ENCODE data around the gene STAP1. TPM values are rescaled to one million over a fixed set of nuclear protein-coding genes. Genes with fewer than 3 reads are reported as not detected.

STAP1 gene
- polyA plus RNA-seq, 1 of the 3 experiments (the other 2 are of a cell fraction) = not detected

DNA sequence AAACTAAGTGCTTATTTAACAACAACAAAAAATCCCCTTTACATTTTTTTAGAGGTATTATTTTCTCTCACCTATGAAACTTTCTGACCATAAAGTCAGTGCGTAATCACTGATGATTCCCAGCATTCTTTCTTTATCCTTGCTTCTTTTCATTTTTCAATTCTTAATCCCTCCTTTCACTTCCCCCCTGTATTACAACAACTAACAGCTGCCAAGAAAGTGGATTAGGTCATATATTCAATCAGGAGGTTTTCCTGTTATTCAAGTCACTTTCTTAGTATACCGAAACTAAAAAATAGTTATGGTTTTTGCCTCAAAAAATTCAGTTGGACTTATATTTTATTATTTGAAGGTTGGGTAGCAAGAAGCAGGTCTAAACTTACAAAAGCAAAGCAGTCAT is 2.1 kb upstream of the STAP1 start:
- Histone ChIP-seq H3K27me3 (ENCODE audit: insufficient read depth) (no peaks in the 10 kb centered on the region), H3K4me1 (ENCODE audit: control insufficient read depth in 1 of 2, insufficient read depth in 2 of 2, low read depth in 1 of 2, low read length in 1 of 2) (no peaks in the 10 kb centered on the region), H3K27ac (ENCODE audit: low read depth in 2 of 2, low read length in 1 of 2) (no peak overlapping the region), H2AFZ (ENCODE audit: low read depth) (no peak overlapping the region), H3K36me3 (replicated peaks in 1 of 2; ENCODE audit: control insufficient read depth in 1 of 2, insufficient read depth in 2 of 2, low read length in 1 of 2) (no peaks in the 10 kb centered on the region), H3K4me2 (no peak overlapping the region), H3K9ac (no peak overlapping the region), H3K79me2 (ENCODE audit: insufficient read depth) (no peaks in the 10 kb centered on the region), H3K9me3 (no peaks in the 10 kb centered on the region), H3F3A (replicated peaks; ENCODE audit: insufficient read depth) (no peaks in the 10 kb centered on the region), H3K9me2 (no peaks in the 10 kb centered on the region), H3K4me3 (ENCODE audit: low read depth in 2 of 2, low read length in 1 of 2) (no peak overlapping the region), H4K20me1 (ENCODE audit: insufficient read depth) (no peaks in the 10 kb centered on the region)
- no peak for DNase-seq
- ChIA-PET POLR2A (no interaction called here), CTCF (no interaction called here)
- WGBS (ENCODE audit: low lambda C conversion rate) = 63% methylated on average over 2 of the region's 2 CpGs
- TF ChIP-seq NRF1 (IDR thresholded peaks at IDR 0.05; ENCODE audit: low read depth, low read length) (no peak), ELF1 (IDR thresholded peaks at IDR 0.05) (no peak), EZH2phosphoT487 (IDR thresholded peaks at IDR 0.05; ENCODE audit: borderline replicate concordance, low read depth) (no peak), FOXJ3 (CRISPR knock-in tag; IDR thresholded peaks at IDR 0.05) (no peak), TCF12 (IDR thresholded peaks at IDR 0.05) (no peak), SIN3A (IDR thresholded peaks at IDR 0.05; ENCODE audit: borderline replicate concordance, low read depth, low read length) (no peak), JUND (IDR thresholded peaks at IDR 0.05) (no peak), GATA2 (CRISPR knock-in tag; IDR thresholded peaks at IDR 0.05) (no peak), RFX5 (IDR thresholded peaks at IDR 0.05; ENCODE audit: low read length) (no peak), RAD21 (IDR thresholded peaks at IDR 0.05; ENCODE audit: low read length) (no peak), TAF1 (IDR thresholded peaks at IDR 0.05; ENCODE audit: borderline replicate concordance, low read depth, low read length) (no peak), SMC3 (IDR thresholded peaks at IDR 0.05; ENCODE audit: low read depth, low read length) (no peak)
- TF ChIP-seq, protein P1, sequence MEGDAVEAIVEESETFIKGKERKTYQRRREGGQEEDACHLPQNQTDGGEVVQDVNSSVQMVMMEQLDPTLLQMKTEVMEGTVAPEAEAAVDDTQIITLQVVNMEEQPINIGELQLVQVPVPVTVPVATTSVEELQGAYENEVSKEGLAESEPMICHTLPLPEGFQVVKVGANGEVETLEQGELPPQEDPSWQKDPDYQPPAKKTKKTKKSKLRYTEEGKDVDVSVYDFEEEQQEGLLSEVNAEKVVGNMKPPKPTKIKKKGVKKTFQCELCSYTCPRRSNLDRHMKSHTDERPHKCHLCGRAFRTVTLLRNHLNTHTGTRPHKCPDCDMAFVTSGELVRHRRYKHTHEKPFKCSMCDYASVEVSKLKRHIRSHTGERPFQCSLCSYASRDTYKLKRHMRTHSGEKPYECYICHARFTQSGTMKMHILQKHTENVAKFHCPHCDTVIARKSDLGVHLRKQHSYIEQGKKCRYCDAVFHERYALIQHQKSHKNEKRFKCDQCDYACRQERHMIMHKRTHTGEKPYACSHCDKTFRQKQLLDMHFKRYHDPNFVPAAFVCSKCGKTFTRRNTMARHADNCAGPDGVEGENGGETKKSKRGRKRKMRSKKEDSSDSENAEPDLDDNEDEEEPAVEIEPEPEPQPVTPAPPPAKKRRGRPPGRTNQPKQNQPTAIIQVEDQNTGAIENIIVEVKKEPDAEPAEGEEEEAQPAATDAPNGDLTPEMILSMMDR (IDR thresholded peaks at IDR 0.05) = no peak
- TF ChIP-seq, protein P2, sequence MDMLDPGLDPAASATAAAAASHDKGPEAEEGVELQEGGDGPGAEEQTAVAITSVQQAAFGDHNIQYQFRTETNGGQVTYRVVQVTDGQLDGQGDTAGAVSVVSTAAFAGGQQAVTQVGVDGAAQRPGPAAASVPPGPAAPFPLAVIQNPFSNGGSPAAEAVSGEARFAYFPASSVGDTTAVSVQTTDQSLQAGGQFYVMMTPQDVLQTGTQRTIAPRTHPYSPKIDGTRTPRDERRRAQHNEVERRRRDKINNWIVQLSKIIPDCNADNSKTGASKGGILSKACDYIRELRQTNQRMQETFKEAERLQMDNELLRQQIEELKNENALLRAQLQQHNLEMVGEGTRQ (IDR thresholded peaks at IDR 0.05; ENCODE audit: borderline replicate concordance, low read depth, low read length) = no peak
- TF ChIP-seq, protein P3, sequence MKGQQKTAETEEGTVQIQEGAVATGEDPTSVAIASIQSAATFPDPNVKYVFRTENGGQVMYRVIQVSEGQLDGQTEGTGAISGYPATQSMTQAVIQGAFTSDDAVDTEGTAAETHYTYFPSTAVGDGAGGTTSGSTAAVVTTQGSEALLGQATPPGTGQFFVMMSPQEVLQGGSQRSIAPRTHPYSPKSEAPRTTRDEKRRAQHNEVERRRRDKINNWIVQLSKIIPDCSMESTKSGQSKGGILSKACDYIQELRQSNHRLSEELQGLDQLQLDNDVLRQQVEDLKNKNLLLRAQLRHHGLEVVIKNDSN (IDR thresholded peaks at IDR 0.05; ENCODE audit: borderline replicate concordance, low read depth) = no peak

DNA sequence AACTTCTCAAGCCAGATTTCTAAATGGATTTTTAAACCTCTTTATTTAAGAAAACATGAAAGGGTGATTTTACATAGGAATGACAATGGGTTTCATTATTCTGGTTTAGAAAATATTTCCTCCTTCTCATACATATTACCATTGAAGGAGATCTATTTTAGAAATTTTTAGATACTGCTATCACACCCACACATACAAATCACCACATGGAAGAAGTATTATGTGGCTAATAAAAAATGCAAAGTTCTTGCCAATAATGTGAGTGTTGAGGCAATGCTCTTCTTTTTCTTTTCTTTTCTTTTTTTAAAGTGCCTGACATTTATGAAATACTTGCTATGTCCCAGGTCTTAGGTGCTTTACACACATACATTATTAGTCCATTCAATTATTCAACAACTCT is 6.8 kb downstream of the STAP1 start:
- H4K20me1 ChIP-seq (ENCODE audit: insufficient read depth) = no peaks in the 10 kb centered on the region
- no peak overlapping the region for H3K4me3 ChIP-seq (ENCODE audit: low read depth in 2 of 2, low read length in 1 of 2)
- POLR2A ChIA-PET = no interaction called here
- no peaks in the 10 kb centered on the region for H3K79me2 ChIP-seq (ENCODE audit: insufficient read depth)
- H3K27ac ChIP-seq (ENCODE audit: low read depth in 2 of 2, low read length in 1 of 2) = no peak overlapping the region
- no peaks in the 10 kb centered on the region for H3K9me2 ChIP-seq
- no peaks in the 10 kb centered on the region; a peak in 1 of 4 replicates for H3K4me1 ChIP-seq (ENCODE audit: control insufficient read depth in 1 of 2, insufficient read depth in 2 of 2, low read depth in 1 of 2, low read length in 1 of 2)
- no peak overlapping the region for H2AFZ ChIP-seq (ENCODE audit: low read depth)
- no peak overlapping the region for H3K4me2 ChIP-seq
- CTCF ChIA-PET = no interaction called here
- no peaks in the 10 kb centered on the region for H3F3A ChIP-seq (replicated peaks; ENCODE audit: insufficient read depth)
- H3K27me3 ChIP-seq (ENCODE audit: insufficient read depth) = no peaks in the 10 kb centered on the region
- no peaks in the 10 kb centered on the region for H3K36me3 ChIP-seq (replicated peaks in 1 of 2; ENCODE audit: control insufficient read depth in 1 of 2, insufficient read depth in 2 of 2, low read length in 1 of 2)
- H3K9me3 ChIP-seq = no peaks in the 10 kb centered on the region
- DNase-seq = no peak
- H3K9ac ChIP-seq = no peak overlapping the region
- TF ChIP-seq RXRA (IDR thresholded peaks at IDR 0.05; ENCODE audit: borderline replicate concordance, low read depth) (no peak), NRF1 (IDR thresholded peaks at IDR 0.05; ENCODE audit: low read depth, low read length) (no peak), EZH2phosphoT487 (IDR thresholded peaks at IDR 0.05; ENCODE audit: borderline replicate concordance, low read depth) (no peak), EP300 (IDR thresholded peaks at IDR 0.05; ENCODE audit: borderline replicate concordance in 1 of 2, low read depth in 1 of 2, low read length in 1 of 2) (no peak), GABPA (IDR thresholded peaks at IDR 0.05; ENCODE audit: low read depth) (no peak), MEF2A (IDR thresholded peaks at IDR 0.05; ENCODE audit: borderline replicate concordance, low read depth) (no peak), FOXM1 (IDR thresholded peaks at IDR 0.05; ENCODE audit: low read depth) (no peak), TAF1 (IDR thresholded peaks at IDR 0.05; ENCODE audit: borderline replicate concordance, low read depth, low read length) (no peak), TCF12 (IDR thresholded peaks at IDR 0.05) (no peak), SMC3 (IDR thresholded peaks at IDR 0.05; ENCODE audit: low read depth, low read length) (no peak), GATA2 (CRISPR knock-in tag; IDR thresholded peaks at IDR 0.05) (no peak)
- TF ChIP-seq, protein P4, sequence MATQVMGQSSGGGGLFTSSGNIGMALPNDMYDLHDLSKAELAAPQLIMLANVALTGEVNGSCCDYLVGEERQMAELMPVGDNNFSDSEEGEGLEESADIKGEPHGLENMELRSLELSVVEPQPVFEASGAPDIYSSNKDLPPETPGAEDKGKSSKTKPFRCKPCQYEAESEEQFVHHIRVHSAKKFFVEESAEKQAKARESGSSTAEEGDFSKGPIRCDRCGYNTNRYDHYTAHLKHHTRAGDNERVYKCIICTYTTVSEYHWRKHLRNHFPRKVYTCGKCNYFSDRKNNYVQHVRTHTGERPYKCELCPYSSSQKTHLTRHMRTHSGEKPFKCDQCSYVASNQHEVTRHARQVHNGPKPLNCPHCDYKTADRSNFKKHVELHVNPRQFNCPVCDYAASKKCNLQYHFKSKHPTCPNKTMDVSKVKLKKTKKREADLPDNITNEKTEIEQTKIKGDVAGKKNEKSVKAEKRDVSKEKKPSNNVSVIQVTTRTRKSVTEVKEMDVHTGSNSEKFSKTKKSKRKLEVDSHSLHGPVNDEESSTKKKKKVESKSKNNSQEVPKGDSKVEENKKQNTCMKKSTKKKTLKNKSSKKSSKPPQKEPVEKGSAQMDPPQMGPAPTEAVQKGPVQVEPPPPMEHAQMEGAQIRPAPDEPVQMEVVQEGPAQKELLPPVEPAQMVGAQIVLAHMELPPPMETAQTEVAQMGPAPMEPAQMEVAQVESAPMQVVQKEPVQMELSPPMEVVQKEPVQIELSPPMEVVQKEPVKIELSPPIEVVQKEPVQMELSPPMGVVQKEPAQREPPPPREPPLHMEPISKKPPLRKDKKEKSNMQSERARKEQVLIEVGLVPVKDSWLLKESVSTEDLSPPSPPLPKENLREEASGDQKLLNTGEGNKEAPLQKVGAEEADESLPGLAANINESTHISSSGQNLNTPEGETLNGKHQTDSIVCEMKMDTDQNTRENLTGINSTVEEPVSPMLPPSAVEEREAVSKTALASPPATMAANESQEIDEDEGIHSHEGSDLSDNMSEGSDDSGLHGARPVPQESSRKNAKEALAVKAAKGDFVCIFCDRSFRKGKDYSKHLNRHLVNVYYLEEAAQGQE (IDR thresholded peaks at IDR 0.05; ENCODE audit: low read depth, low read length) = no peak
- TF ChIP-seq, protein P5, sequence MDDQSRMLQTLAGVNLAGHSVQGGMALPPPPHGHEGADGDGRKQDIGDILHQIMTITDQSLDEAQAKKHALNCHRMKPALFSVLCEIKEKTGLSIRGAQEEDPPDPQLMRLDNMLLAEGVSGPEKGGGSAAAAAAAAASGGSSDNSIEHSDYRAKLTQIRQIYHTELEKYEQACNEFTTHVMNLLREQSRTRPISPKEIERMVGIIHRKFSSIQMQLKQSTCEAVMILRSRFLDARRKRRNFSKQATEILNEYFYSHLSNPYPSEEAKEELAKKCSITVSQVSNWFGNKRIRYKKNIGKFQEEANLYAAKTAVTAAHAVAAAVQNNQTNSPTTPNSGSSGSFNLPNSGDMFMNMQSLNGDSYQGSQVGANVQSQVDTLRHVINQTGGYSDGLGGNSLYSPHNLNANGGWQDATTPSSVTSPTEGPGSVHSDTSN (IDR thresholded peaks at IDR 0.05) = no peak

Data from SK-N-SH (cell line).